Fibroblast of pulmonary artery (primary cell): Measurements from ENCODE around the gene SLC35F3.

Experiments used
- DNase-seq: peaks from one replicate; pipeline ENCODE4 v3.0.0-alpha.2; 2010; ENCODE audit warnings: low read depth
- H3K4me3 ChIP-seq: replicated peaks from 2 replicates; pipeline ENCODE4 v1.5.1; 2011; ENCODE audit warnings: low read depth, mild to moderate bottlenecking, control low read depth, low read length, moderate library complexity
- TF ChIP-seq, protein P1 (sequence below): IDR thresholded peaks from 2 replicates; pipeline ENCODE4 v1.5.1; 2011; ENCODE audit warnings: mild to moderate bottlenecking, control low read depth, low read length, inconsistent platforms; ENCODE audit errors: missing control alignments

SLC35F3 gene

GRCh38 chr1:234213658-234214128 lies 309.2 kb downstream of the SLC35F3 start:
- TF ChIP-seq, protein P1, sequence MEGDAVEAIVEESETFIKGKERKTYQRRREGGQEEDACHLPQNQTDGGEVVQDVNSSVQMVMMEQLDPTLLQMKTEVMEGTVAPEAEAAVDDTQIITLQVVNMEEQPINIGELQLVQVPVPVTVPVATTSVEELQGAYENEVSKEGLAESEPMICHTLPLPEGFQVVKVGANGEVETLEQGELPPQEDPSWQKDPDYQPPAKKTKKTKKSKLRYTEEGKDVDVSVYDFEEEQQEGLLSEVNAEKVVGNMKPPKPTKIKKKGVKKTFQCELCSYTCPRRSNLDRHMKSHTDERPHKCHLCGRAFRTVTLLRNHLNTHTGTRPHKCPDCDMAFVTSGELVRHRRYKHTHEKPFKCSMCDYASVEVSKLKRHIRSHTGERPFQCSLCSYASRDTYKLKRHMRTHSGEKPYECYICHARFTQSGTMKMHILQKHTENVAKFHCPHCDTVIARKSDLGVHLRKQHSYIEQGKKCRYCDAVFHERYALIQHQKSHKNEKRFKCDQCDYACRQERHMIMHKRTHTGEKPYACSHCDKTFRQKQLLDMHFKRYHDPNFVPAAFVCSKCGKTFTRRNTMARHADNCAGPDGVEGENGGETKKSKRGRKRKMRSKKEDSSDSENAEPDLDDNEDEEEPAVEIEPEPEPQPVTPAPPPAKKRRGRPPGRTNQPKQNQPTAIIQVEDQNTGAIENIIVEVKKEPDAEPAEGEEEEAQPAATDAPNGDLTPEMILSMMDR = no peak
- H3K4me3 ChIP-seq = no peak overlapping the region
- no peak for DNase-seq

DNA sequence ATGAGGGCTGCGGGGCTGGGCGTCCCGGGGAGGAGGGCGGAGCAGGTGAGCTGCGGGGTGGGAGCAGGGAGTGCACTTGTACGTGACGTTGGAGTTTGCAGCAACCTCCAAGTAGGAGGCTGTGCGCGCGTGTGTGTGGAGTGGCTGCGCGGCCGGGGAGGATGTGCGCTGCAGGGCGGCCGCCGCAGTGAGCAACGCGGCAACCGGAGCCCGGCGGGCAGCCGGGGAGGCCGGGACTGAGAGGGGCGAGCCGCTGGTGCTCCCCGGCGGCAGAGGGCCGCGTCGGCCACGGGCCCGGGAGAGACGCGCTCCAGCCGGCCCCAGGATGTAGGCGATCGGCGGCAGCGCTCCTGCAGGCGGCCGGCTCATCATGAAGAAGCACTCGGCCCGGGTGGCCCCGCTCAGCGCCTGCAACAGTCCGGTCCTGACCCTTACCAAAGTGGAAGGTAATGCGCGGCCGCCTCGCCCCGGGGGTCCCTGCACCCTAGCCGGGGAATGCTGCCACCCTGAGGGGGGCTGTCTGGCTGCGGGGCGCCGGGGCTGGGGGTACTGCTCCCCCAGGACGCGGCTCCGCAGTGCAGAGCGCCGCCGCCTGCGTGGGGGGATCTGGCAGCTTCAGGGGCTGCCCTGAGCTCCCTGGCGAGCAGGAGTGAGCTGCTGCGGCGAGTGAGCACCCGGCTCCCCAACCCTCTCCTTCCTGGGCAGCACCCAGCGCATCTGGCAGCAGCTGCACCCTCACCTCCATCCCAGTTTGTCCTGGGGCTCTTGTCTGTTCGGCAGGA lies 309.8 kb downstream of the SLC35F3 start:
- DNase-seq = no peak
- TF ChIP-seq, protein P1 = no peak
- no peak overlapping the region for H3K4me3 ChIP-seq

- TF ChIP-seq, protein P1 = no peak
- no peak overlapping the region for H3K4me3 ChIP-seq
- DNase-seq = no peak
Observed at GRCh38 chr1:234214911-234215892, 310.7 kb downstream of the SLC35F3 start.

DNA sequence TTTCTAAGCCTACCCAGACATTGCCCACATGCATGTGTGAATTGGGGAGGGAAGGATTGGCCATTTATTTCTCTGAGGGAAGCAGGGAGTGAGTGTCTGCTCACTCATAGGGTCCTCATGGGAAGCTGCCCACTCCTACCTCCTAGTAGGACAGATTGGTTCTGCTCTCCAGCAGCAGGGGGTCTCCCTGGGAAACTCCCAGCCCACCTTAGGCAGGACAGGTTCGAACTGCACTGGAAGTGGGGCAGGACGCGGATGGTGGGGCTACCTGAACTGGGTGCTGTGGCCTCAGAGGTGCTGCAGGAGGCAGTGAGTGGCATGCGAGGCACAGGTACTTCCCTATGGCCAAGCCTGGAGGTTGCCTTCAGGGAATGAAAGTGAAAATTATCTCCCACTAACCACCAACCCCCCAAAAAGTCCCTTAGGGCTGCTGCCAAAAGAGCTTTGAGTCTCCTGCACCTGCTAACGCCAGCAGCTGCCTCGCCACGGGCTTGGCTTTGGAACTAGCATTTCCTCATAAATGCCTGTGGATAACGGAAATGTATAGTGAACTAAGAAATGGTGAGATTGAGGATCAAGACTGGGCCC lies 311.7 kb downstream of the SLC35F3 start:
- TF ChIP-seq, protein P1 = no peak
- no peak for DNase-seq
- H3K4me3 ChIP-seq = no peak overlapping the region

- no peak overlapping the region for H3K4me3 ChIP-seq
- TF ChIP-seq, protein P1 = no peak
- no peak for DNase-seq
Observed at GRCh38 chr1:234217316-234217840, 312.9 kb downstream of the SLC35F3 start.

DNA sequence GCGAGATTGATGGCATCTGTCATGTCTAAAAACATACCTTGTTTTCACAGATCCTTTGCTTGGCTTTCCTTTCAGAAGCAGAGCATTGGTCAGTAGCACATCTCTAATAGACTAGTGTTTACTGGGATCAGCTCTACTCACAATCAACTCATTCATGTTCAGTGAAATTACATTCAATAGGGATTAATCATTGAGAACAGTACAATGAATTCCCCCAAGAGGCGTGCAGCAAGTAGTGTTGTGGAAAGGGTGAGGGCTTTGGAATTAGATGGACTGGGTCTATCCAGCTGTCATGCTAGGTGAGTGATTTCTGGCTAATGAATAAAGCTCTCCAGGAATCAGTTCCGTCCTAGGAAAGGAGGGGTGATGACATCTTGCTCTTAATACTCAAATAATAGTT lies 313.6 kb downstream of the SLC35F3 start:
- no peak for DNase-seq
- TF ChIP-seq, protein P1 = no peak
- no peak overlapping the region for H3K4me3 ChIP-seq
